Spleen (tissue), 7 donors: ENCODE results near the gene SPDYE1.

Source experiments
- CTCF ChIP-seq, 11 experiments: fragments of 200-600 bp in 7 of 11; fragments of 450-650 bp in 4 of 11; sonication (generic) in 4 of 11; IDR thresholded peaks in 8 of 11; conservative IDR thresholded peaks in 3 of 11; 1 replicate in 7 of 11; 2 replicates in 4 of 11; pipeline versions ENCODE4 v1.4.0 to v1.8.0; 2016 to 2021; ENCODE audit warnings: antibody characterized with exemption in 11 of 11, inconsistent platforms in 4 of 11, mild to moderate bottlenecking in 1 of 11
- POLR2AphosphoS5 ChIP-seq, 3 donors: sonication (generic); formaldehyde crosslinking; IDR thresholded peaks; one replicate each; pipeline ENCODE4 v1.5.1; 2017; ENCODE audit warnings: antibody characterized with exemption in 3 of 3
- donor health status: DM: no; HTN: no; CAD: no; lungs with moderate emphysema.
- donor health status: DM: no; HTN: no; CAD: no.
- donor health status: DM: no; HTN: no; CAD: no.

- TF ChIP-seq CTCF (IDR thresholded peaks at IDR 0.05 in 8 of 11, conservative IDR thresholded peaks at IDR 0.05 in 3 of 11) (no peak), POLR2AphosphoS5 (IDR thresholded peaks at IDR 0.05) (no peak)
Measured at GRCh38 chr7:43960933-43961332, 36.8 kb upstream of the SPDYE1 start.
